Smooth muscle cell (in vitro differentiated cells): ENCODE measurements around the gene ID3. TPM values are rescaled to one million over a fixed set of nuclear protein-coding genes. Genes with fewer than 3 reads are reported as not detected.
"Not testable (repeated sequence)": the region's sequence is repeated elsewhere in the genome, so short reads cannot be mapped to it uniquely, and the experiment has no call there.

Source experiments
- DNase-seq: peaks from one replicate; lab custom pipeline; 2025; ENCODE audit not compliant: unreplicated experiment; lab: John Stamatoyannopoulos, UW
- H2AFZ ChIP-seq: fragments of 200-600 bp; sonication (generic); 2 replicates; pipeline ENCODE4 v1.6.0; 2016; ENCODE audit warnings: antibody characterized with exemption, low read depth, mild to moderate bottlenecking
- H3F3A ChIP-seq: fragments of 200-600 bp; sonication (generic); 2 replicates; pipeline ENCODE4 v1.6.0; 2017; ENCODE audit warnings: antibody characterized with exemption, low read depth
- H3K27ac ChIP-seq: fragments of 200-600 bp; sonication (generic); 2 replicates; pipeline ENCODE4 v1.5.1; 2016; ENCODE audit warnings: low read depth, mild to moderate bottlenecking
- H3K27me3 ChIP-seq: fragments of 200-600 bp; sonication (generic); 2 replicates; pipeline ENCODE4 v1.6.1; 2016; ENCODE audit warnings: low read depth, mild to moderate bottlenecking
- H3K36me3 ChIP-seq: fragments of 200-600 bp; sonication (generic); 2 replicates; pipeline ENCODE4 v1.5.1; 2016; ENCODE audit warnings: low read depth
- H3K4me1 ChIP-seq: fragments of 200-600 bp; sonication (generic); 2 replicates; pipeline ENCODE4 v1.5.1; 2016; ENCODE audit warnings: low read depth
- H3K4me2 ChIP-seq: fragments of 200-600 bp; sonication (generic); 2 replicates; pipeline ENCODE4 v1.6.0; 2016; ENCODE audit warnings: mild to moderate bottlenecking
- H3K4me3 ChIP-seq: fragments of 200-600 bp; sonication (generic); 2 replicates; pipeline ENCODE4 v1.5.1; 2016; ENCODE audit warnings: mild to moderate bottlenecking
- H3K79me2 ChIP-seq: fragments of 200-600 bp; sonication (generic); 2 replicates; pipeline ENCODE4 v1.6.0; 2016; ENCODE audit warnings: low read depth, mild to moderate bottlenecking
- H3K9ac ChIP-seq: fragments of 200-600 bp; sonication (generic); 2 replicates; pipeline ENCODE4 v1.6.0; 2016; ENCODE audit warnings: low read depth
- H3K9me3 ChIP-seq: fragments of 200-600 bp; sonication (generic); replicated peaks from 2 replicates; pipeline ENCODE4 v1.5.1; 2016; ENCODE audit warnings: low read depth
- H4K20me1 ChIP-seq: fragments of 200-600 bp; sonication (generic); 2 replicates; pipeline ENCODE4 v1.6.0; 2016; ENCODE audit warnings: low read depth
- WGBS: methylation state at CpG from one replicate; pipeline ENCODE4 v1.1.7; 2016; ENCODE audit warnings: low lambda C conversion rate; 5-methylcytosine and 5-hydroxymethylcytosine counted together
- polyA plus RNA-seq: library from polyadenylated mRNA; unstranded; fragments of >200 nt; fragmentation: Nextera tagmentation; extraction: Ambion mirVana; gene quantifications from 2 replicates; pipeline ENCODE4 v1.2.1, GENCODE V29; 2016
- total RNA-seq: library from RNA; depleted of rRNA; stranded (reverse); fragments of >200 nt; gene quantifications from 2 replicates; pipeline ENCODE4 v1.2.3, GENCODE V29; 2014
- TF ChIP-seq, protein P1 (sequence below): fragments of 200-600 bp; sonication (generic); IDR thresholded peaks from 2 replicates; pipeline ENCODE4 v1.5.1; 2017; ENCODE audit warnings: borderline replicate concordance, mild to moderate bottlenecking, antibody characterized with exemption; ENCODE audit not compliant: insufficient read depth, poor library complexity, severe bottlenecking

The ID3 gene
- total and polyA plus RNA-seq, 2 experiments from 2014 or later: 752 to 929 TPM

DNA sequence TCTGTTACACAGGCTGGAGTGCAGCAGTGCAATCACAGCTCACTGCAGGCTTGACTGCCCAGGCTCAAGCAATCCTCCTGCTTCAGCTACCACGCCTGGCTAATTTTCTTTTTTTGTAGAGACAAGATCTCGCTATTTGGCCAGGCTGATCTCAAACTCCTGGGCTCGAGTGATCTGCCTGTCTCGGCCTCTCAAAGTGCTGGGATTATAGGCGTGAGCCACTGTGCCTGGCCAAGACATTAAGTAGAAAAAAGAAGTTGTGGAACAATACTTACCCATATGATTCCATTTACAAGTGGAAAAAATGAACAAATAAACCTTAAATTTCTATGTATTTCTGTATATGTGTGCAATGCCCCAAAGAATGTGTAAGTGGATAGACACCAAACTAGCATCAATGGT, 30.3 kb upstream of the ID3 start:
- Histone ChIP-seq H3K27ac (peak overlapping the region; percentile 97), H3K4me3 (no peak overlapping the region), H3K4me2 (peak overlapping the region; percentile 14), H3K4me1 (peaks cover 22% of the 10 kb centered on the region), H3K9me3 (no peaks in the 10 kb centered on the region), H3K9ac (no peak overlapping the region), H2AFZ (no peak overlapping the region), H3F3A (peaks cover 37% of the 10 kb centered on the region), H3K79me2 (no peaks in the 10 kb centered on the region), H4K20me1 (no peaks in the 10 kb centered on the region), H3K36me3 (no peaks in the 10 kb centered on the region), H3K27me3 (no peaks in the 10 kb centered on the region)
- TF ChIP-seq, protein P1, sequence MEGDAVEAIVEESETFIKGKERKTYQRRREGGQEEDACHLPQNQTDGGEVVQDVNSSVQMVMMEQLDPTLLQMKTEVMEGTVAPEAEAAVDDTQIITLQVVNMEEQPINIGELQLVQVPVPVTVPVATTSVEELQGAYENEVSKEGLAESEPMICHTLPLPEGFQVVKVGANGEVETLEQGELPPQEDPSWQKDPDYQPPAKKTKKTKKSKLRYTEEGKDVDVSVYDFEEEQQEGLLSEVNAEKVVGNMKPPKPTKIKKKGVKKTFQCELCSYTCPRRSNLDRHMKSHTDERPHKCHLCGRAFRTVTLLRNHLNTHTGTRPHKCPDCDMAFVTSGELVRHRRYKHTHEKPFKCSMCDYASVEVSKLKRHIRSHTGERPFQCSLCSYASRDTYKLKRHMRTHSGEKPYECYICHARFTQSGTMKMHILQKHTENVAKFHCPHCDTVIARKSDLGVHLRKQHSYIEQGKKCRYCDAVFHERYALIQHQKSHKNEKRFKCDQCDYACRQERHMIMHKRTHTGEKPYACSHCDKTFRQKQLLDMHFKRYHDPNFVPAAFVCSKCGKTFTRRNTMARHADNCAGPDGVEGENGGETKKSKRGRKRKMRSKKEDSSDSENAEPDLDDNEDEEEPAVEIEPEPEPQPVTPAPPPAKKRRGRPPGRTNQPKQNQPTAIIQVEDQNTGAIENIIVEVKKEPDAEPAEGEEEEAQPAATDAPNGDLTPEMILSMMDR: no peak
- 14% methylated on average over 5 of the region's 5 CpGs for WGBS
- no peak for DNase-seq

DNA sequence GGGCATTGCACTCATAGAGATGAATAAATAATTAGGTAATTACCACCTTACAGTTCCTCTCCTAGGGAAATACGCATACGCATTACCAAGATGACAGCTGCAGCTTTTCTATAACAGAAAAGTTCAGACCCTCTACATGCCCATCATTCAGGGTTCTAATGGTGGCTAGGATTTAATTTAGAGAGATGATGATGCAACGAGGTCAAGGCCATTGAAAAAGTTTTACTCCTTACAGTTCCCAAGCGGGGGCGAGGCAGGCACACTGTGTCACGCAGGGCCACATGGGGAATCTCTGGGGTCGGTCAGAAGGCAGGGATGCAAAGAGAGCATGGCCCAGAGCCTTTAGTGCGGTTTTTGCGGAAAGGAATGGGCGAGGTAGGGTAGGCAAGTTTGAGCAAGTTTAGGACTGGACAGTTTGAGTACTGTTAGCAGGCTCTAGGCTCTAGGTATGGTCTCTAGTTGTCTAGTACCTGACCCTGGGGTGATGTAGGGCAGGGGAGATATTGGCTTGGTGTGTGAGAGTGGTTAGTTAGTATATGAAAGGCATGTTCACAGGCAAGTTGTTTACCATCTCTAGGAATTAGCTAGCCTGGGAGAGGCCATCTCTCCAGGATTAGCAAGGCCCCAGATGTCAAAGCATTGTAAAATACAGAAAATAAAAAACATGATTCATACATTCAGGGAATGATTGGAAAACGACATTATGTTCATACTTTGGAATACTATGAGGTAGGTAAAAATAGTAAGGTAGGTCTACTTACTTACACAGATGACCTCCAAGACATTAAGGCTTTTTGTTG, 29.6 kb upstream of the ID3 start:
- DNase-seq: no peak
- Histone ChIP-seq H4K20me1 (no peaks in the 10 kb centered on the region), H3K4me2 (peak overlapping the region; percentile 14), H3K4me3 (no peak overlapping the region), H3K36me3 (no peaks in the 10 kb centered on the region), H3K79me2 (no peaks in the 10 kb centered on the region), H3K9ac (no peak overlapping the region), H3K27ac (peak overlapping the region; percentile 97), H3K9me3 (no peaks in the 10 kb centered on the region), H3K27me3 (no peaks in the 10 kb centered on the region), H2AFZ (no peak overlapping the region), H3F3A (peaks cover 37% of the 10 kb centered on the region), H3K4me1 (peaks cover 22% of the 10 kb centered on the region)
- TF ChIP-seq, protein P1: no peak
- WGBS: 69% methylated on average over 11 of the region's 11 CpGs

DNA sequence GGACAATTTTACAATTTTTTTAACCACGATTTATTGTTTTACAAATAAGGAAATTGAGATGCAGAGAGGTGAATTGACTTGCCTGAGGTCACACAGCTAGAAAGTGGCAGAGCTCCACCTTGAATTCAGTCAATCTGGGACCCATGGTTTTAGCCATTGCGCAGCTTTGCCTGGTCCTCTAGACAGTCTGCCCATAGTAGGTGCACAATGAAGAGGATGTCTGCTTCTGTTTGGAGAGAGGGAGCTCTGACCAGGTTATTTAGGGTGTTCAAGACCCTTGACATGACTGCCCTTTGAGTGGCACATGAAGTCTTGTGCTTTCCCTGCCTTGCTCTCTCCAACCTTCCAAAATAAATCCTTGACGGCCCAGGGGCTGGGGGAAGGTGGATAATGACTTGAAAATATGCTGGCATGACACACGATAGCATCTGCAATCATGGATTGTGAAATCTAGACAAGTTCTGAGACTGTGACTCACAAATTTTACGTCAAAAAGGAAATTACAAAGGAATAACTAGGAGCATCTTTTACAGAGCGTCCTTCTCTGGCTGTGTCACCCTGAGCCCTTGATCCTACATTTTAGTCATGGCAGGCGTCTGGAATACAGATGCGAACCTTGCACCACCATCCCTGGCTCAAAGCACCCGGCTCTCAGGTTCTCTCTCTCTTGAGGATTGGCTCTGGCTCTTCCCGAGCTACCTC, 26.2 kb upstream of the ID3 start:
- Histone ChIP-seq H3K27me3 (no peaks in the 10 kb centered on the region), H2AFZ (no peak overlapping the region), H3K9me3 (no peaks in the 10 kb centered on the region), H3K4me2 (peak overlapping the region; percentile 53), H3F3A (peaks cover 27% of the 10 kb centered on the region), H3K36me3 (no peaks in the 10 kb centered on the region), H3K4me1 (peaks cover 22% of the 10 kb centered on the region), H3K4me3 (no peak overlapping the region), H3K27ac (peak overlapping the region; percentile 97), H3K79me2 (no peaks in the 10 kb centered on the region), H4K20me1 (no peaks in the 10 kb centered on the region), H3K9ac (peak overlapping the region; percentile 74)
- 14% methylated on average over 10 of the region's 10 CpGs for WGBS
- no peak for DNase-seq
- TF ChIP-seq, protein P1: no peak

DNA sequence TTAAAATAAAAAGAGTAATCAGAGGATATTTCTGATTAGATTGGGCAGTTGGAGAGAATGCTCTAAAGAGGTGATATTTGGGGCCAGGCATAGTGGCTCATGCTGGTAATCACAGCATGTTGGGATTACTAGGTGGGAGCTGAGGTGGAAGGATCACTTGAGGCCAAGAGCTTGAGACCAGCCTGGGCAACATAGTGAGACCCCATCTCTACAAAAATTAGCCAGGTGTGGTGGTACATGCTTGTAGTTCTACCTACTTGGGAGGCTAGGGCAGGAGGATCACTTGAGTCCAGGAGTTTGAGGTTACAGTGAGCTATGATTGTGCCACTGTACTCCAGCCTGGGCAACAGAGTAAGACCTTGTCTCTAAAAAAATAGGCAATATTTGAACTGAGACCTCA, 24.4 kb upstream of the ID3 start:
- Histone ChIP-seq H3K9ac (peak overlapping the region; percentile 3), H3K27ac (peak overlapping the region; percentile 97), H3F3A (peaks cover 20% of the 10 kb centered on the region)
- H3K4me2 ChIP-seq, DNase-seq, H3K79me2 ChIP-seq, H3K4me3 ChIP-seq, H3K9me3 ChIP-seq, H2AFZ ChIP-seq, H3K36me3 ChIP-seq, H3K4me1 ChIP-seq, H3K27me3 ChIP-seq, H4K20me1 ChIP-seq: not testable (repeated sequence)
